ENCODE results near the gene GPR34.
"Not testable (repeated sequence)": the region's sequence is repeated elsewhere in the genome, so short reads cannot be mapped to it uniquely, and the experiment has no call there.

Gene GPR34

DNA sequence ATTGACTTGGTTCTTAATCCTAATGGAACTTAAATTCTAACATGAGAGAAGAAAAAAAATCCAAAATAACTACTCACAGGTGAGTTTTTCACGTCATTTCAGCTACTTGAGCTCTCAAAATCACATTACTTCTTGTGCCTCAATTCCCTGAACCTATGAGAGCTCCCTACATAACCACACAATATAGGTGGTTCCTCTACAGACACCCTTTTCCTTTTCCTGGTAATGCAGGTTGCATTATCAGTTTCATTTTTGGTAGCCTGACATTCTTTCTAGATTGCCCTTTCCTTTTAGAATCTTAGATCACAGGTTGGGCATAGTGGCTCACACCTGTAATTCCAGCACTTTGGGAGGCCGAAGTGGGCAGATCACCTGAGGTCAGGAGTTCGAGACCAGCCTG, 4.3 kb downstream of the GPR34 start:
- no peak for DNase-seq (ENCODE audit: low read depth)

DNA sequence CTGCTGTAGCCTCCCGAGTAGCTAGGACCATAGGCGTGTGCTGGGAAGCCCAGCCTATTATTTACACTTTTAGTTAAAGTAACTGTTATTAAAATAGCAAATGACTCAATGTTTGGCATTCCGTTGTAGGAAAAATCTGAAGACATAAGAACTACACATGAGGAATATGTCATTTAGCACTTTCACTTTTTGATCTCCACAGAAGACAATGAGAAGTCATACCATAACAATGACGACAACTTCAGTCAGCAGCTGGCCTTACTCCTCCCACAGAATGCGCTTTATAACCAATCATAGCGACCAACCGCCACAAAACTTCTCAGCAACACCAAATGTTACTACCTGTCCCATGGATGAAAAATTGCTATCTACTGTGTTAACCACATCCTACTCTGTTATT, 6.7 kb downstream of the GPR34 start:
- DNase-seq (ENCODE audit: low read depth): no peak

DNA sequence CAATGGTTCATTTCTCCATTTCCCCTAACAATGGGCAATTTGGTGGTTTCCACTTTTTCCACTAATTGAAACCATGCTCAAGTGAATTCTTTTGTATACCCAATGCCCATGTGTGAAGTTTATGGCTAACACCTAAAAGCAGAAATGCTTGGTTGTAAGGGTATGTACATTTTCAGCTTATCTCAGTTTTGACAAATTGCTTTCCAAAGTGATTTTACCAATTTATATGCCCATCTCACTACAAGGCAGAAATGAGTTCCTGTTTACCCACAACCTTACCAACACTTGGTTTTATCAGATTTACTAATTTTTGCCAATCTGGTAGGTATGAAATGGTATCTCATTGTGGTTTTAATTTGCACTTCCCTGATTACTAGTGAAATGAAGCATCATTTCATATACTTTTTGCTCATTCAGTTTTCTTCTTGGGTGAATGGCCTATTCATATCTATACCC, 14.8 kb downstream of the GPR34 start:
- no peak for DNase-seq (ENCODE audit: low read depth)

DNA sequence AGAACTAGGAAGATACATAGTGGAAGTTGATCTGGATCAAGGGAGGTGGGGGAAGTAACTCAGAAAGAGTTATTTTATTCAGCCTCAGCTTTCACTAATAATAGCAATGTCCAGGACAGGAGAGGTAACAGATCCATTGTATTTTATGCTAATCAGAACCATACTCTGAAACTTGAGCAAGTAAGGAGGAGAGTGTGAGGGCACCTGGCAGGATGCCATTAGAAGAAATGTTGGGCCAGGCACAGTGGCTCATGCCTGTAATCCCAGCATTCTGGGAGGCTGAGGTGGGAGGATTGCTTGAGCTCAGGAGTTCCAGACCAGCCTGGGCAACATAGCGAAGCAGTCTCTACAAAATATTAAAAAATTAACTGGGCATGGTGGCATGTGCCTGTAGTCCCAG, 16.3 kb downstream of the GPR34 start:
- no peak for DNase-seq (ENCODE audit: low read depth)

DNA sequence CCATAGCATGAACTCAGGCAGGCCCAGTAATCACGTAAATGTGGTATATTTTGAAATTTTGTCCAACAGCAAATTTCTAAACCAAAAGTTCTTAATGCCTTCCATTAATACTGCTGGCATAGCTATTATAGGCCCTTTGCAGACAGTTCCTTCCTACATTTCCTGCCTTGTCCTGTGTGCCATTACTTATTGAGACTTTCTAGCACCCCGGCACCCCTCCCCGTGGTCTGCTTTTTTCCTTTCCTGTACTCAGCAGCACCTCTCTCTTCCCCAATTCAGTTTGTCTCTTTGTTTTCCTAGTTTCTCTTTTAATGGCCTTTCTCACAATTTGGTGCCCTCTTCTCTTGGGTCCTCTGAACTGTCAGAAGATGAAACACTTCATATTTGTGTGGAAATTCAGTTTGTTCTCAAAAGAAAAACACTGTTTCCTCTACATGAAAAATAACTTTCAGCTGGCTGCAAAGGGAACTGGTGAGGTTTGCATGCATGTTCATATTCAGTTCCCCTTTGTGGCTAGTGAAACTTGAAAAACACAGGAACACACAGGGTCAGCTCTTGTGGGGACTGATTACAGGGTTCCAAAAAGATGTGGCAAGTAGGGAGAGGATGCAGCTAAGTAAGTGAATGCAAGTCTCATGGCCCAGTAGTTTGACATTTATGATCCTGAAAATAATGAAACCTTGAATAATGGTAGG, 17.1 kb downstream of the GPR34 start:
- no peak for DNase-seq (ENCODE audit: low read depth)

DNA sequence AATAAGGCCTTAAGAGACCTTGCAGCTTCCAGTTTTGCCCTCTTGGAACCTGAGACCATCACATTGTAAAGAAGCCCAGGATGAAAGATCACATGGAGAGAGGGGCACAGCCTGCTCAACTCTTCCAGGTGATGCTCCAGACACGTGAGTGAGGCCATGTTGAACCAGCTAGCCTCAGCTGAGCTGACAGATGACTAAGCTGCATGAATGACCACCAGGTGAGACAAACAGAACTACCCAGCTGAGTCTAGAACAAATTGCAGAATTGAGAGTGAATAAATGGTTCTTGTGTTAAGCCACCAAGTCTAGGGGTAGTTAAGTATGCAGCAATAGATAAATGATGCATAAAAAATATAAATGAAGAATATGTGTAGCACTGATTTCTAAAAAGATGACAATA, 18.4 kb downstream of the GPR34 start:
- no peak for DNase-seq (ENCODE audit: low read depth)

DNA sequence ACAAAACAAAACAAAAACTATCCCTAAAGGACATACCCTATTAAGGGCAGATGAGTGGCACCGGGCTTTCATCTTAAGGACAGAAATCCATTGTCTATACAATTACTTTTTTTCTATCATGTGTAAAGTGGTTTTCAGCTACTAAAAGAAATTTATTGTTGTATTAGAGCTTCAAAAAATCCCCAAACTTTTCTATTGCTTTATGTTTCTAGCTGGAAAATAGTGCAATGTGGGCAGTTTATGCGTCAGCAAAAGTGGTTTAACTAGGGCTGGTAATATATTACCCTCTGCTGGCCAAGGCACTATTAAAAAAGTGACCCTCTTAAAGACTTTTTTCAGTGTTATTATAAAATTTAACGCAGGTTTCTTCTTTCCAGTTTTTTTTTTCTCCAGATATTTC, 19.7 kb downstream of the GPR34 start:
- no peak for DNase-seq (ENCODE audit: low read depth)

DNA sequence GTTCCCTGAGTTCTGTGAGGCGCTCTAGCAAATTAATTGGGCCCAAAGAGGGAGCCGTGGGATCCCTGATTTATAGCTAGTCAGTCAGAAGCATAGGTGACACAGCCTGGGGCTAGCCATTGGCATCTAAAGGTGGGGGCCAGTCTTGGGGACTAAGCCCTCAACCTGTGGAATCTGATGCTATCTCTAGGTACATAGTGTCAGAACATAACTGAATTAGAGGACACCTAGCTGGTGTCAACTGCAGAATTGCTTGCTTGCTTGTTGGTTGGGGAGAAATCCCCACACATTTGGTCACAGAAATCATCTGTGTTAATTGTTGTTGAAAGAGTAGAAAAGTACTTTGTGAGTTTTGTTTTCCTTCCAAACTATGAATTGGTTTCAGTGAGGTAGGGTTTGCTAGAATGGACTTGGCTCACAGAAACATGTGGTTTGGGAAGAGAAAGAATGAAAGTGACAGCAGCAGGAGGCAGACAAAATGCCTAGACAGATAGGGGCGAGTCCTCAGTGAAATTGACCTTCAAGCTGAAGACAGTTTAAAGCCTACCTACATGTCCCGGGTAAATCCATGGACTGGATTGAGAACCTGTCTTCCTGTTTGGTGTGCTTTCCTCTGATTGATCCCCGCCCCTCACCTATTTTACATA, 22.4 kb downstream of the GPR34 start:
- DNase-seq (ENCODE audit: low read depth): no peak

DNA sequence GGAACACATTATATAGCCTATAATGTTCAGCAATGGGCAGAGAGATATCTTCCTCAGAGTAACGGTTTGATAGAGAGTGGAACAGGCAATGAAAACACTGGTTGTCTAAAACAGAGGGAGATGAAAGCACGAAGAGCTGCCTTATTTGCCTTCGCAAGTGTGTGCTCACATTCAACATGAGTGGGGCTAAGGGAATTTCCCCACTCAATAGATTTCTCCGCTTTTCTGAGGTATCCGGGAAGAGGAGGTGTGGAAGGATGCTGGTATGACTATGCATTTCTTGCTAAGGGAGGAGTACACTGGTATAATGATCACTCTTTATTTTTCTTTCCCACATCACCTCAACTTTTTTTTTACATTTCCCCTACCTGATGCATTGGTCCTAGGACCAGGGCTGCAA, 27.4 kb downstream of the GPR34 start:
- DNase-seq (ENCODE audit: low read depth): no peak

DNA sequence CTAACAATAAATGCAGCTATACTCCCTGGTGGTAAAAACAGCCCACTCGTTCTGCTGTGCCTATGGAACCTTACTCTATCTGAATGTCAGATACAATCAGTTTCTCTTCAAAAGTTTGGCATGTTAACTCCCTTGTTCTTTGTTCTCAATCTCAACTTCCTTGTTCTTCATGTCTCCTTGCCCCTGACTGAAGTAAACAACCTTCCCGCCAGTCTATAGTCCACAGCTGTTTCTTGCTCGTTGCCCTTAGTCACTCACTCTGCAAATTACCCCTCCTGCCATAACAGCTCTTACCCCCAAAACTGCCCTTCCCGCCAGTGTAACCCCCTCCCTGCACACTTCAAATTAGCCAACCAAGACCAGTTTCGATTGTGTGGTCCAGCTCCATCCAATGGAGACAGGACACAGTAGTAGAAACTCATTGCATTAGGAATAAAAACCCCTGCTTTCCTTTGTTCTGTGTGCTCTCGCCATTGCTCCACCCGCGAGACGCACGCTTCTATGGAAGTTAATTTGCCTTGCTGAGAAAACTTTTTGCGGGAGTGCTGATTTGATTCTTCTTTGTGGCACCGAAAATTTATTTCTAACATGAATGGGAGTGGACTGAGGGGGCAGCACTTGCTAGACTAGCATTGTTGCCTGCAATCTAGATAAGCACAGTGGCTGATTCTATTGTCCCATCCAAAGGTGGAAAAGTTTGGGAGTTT, 28.1 kb downstream of the GPR34 start:
- no peak for DNase-seq (ENCODE audit: low read depth)

DNA sequence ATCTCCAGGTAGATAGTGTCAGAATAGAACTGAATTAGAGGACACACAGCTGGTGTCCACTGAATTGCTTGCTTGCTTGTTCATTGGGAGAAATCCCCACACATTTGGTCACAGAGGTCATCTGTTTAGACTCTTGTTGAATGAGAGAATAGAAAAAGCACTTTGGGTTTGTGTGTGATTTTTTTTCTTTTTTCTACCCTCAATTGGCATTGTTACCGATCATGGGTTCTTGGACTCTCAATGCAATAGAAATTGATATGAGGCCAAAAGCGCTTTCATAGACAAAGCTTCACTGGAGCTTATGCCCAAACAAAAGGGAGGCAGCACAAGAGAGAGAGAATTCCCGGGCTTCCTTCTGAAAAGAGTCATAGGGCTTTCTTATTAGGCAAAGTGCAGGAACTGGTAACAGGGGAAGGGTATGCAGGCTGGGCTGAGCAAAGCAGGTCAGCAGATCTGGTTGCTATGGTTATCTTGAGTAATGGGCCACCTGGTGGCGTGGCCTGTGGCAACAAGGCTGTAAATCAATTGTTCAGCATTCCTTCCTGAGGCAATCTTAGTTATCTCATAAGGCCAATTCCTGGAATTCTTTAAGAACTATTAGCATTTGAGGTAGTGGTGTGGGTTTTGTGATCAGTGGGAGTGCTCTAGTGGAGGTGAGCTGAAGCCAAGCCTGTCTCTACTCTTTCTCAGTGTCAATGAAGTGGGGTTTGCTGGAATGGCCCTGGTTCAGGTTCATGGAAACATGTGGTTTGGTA, 29.9 kb downstream of the GPR34 start:
- DNase-seq (ENCODE audit: low read depth): no peak

DNA sequence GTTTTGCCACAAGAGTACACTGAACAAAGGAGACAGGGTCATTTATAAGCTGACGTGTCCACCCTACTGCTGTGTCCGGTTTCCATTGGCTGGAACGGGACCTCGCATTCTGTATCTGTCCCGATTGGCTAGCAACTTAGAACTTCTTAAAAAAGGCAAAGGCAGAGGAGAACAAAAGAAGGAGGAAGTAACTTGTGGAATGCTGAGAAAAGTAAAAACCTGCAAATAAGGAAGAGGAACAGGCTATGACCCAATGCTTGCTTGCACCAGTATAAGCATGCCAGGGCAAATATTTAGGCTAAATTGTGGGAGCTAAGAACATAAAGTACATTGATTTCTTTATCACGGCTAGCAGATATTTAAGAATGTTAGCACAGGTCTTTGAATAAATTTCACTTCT, 30.8 kb downstream of the GPR34 start:
- not testable (repeated sequence) for DNase-seq (ENCODE audit: low read depth)

DNA sequence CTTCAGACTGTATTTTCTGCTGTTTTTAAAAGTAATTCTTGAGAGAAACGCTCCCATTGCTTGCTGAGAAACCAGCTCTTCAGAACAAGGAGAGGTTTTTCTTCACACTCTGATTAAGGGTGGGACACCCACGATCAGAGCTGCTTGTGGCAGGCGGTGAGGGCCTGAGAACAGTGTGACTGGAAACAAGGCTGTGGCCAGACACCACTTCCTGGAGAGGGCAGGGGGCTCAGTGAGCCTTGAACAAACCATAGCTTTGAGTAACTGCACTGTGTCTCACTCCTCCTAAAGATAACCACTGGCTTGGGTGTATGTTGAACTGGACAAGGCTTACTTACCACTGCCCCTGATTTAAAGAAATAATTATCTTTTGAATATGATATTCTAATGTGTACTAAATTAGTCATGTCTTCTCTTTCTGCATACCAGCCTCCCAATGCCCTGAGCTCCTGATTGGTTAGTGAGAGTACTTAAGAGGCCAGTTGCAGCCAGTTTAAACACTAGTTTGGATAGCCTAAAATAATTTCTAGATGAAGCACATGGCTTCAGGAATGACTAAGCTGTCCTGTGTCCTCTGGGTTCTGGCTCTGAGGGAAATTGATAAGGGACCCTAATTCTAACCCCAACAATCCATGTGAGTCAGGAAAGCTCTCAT, 31.5 kb downstream of the GPR34 start:
- DNase-seq (ENCODE audit: low read depth): peak; percentile 11

DNA sequence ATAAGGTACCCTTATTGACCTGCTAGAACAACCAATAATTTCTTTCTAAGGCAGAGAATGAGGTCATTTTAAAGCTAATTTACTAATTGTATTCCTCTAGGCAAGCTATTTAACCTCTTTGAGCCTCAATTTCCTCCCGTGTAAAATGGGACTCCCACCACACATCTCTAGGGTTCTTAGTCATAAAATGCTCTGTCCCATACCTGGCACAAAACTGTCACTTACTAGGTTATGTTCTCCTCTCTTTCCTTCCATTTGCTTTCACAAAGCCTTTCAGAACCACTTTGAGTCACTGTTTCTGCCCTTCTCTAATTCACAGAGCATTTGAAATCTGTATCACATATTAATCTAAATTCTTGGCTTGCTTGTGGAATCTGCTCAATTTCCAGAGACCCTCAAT, 32.8 kb downstream of the GPR34 start:
- DNase-seq (ENCODE audit: low read depth): no peak

DNA sequence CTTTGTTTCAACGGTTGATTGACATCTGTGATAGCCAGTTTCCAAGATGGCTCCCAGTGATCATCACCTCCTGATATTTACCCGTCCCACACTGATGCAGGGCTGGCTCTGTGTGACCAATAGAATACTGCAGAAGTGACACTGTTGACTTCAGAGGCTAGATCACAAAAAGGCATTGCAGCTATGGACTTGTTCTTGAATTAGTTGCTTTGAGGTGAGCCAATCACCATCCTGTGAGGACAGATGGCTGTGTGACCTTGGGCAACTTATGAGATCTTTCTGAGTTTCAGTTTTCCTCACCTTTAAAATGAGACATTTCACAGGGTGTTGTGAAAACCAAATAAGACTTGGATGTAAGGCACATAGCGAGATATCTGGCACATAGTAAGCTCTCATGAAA, 33.4 kb downstream of the GPR34 start:
- DNase-seq (ENCODE audit: low read depth): no peak

DNA sequence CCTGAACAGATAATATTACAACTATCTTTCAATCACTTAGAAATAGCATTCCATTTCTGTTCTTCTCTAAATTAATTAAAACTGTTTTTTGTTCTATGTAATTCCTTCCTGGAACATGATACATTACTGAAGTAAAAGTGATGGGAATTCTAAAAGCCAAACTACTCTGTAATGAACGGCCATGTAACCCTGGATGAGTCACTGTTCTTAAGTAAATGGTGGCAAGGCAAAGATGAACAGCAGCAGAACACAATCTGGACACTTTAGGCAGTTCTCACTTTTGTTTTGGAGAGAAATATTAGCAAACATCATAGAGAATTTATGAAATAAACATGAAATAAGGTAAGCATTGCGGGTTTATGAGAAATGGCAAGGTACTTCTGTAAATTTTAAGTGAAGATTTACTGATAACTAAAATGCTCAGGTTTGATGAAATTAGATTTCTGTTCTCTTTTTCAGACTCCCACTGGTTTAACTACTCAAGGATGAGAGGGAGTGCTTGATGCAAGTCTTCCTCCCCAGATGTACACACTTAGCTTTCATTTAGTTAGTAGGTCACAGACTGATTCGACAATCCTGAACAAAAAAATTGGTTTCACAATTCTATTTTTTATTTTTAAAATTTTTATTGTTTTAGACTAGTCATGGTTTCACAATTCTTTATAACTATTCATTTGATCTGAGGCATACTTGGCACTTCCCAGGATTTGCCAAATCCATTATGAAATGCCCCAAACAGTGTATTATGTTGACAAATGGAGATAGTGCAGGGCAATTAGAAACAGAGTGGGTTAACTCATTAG, 34.2 kb downstream of the GPR34 start:
- DNase-seq (ENCODE audit: low read depth): no peak

DNA sequence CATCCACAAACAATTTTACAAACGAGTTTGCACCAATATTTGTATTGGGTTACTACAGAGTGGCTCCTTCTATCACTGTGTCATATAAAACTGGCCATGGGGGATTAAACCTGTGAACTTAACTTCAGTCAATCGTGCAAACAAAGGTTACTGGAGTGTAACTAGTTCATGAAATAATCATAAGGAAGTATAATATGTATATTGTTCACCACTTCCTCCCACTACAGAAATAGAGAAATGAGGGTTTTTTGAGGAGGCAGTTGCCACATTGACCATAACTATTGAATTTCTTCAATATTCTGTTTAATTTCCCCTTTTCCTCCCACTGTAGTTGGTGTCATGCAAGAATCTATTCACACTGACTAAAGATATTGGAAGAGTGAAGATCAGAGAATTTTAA, 35.1 kb downstream of the GPR34 start, which contains the start of gene GPR82:
TSS of gene GPR82 (plus strand) at position 356 of the 400 bp plus-strand sequence. CDS start 2,846 bp downstream, outside the sequence.
- no peak for DNase-seq (ENCODE audit: low read depth)

DNA sequence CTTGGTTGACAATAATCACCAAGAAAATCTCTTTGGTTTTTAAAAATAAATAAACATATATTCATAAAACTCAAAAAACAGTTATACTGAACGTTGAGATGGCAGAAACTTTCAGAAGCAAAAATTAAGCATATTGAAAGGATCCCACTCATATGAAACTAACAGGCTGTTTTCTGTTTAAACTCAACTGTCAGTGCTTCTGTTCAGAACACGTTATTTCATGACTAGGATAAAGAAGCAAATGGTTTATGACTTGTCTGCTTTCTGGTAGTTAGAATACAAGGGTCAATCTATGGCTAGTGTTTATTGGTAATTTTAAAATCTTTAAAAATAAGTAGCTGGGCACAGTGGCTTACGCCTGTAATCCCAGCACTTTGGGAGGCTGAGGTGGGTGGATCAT, 39.4 kb downstream of the GPR34 start:
- no peak for DNase-seq (ENCODE audit: low read depth)

DNA sequence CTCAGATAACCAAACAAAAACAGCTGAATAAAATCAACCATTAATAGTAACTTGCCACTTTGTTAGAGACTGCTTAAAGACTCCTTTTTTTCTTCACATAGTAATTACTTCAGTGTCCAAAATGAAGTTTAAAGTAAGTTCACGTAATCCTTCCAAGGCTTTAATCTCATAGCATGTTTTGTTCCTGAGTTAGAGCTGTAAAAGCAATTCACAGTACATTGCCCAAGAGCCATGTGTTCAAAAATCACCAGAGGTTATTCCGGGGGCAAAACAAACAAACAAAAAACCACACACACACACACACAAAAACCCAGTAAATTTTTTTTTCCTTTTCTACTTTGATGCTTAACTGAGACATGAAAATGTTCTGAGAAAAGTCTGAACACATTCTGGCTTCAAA, 41.3 kb downstream of the GPR34 start:
- DNase-seq (ENCODE audit: low read depth): no peak

DNA sequence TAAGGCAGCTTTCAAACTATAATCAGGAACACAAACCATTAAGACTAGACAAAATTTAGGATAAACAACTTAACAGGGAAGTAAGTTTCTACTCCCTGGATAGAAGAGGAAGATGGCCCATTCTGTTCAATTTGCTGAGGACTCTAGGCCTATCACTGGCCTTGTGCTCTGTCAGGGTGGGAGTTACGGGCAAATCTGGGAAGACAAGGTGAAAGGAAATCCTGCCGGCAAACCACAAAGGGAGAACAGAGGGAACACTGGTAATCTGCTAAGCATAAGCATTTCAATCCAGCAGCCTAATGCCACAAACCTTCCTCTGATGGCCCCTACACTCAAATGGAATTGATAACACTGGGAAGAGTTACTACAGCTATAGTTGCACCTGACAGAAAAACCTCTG, 43.5 kb downstream of the GPR34 start:
- DNase-seq (ENCODE audit: low read depth): no peak

DNA sequence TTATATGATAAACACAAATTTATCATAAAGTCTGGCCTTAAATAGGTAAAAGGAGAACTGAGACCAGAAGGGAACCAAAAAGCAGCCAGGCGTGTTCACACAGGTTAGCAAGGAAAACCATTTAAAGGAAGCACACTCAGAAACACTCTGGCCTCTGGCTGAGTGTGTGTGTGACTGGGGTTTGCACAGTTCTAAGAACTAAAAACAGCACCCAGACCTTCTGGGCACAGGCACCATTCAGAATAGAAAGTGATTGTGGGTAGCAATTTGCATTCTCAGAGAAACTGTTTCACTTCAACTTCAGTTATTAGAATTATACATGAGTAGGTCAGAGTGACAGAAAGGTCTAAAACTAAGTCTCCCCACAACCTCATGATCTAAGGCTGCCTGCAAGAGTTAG, 45.2 kb downstream of the GPR34 start:
- no peak for DNase-seq (ENCODE audit: low read depth)
